LNCaP clone FGC (cell line): ENCODE data around the gene ASPHD1.
"Not testable (repeated sequence)": the region's sequence is repeated elsewhere in the genome, so short reads cannot be mapped to it uniquely, and the experiment has no call there.

ENCODE experiments used
- DNase-seq: peaks from one replicate; pipeline ENCODE4 v3.0.0-alpha.2; 2011; ENCODE audit warnings: low read depth
- H3K4me3 ChIP-seq: 2 replicates; pipeline ENCODE4 v1.5.1; 2011; ENCODE audit warnings: mild to moderate bottlenecking, low read depth, low read length, control low read depth
- CTCF ChIP-seq: IDR thresholded peaks from 2 replicates; pipeline ENCODE4 v1.5.1; 2012; ENCODE audit warnings: mild to moderate bottlenecking; ENCODE audit not compliant: control insufficient read depth, insufficient read depth; ENCODE audit errors: extremely low read depth

ASPHD1 gene

DNA sequence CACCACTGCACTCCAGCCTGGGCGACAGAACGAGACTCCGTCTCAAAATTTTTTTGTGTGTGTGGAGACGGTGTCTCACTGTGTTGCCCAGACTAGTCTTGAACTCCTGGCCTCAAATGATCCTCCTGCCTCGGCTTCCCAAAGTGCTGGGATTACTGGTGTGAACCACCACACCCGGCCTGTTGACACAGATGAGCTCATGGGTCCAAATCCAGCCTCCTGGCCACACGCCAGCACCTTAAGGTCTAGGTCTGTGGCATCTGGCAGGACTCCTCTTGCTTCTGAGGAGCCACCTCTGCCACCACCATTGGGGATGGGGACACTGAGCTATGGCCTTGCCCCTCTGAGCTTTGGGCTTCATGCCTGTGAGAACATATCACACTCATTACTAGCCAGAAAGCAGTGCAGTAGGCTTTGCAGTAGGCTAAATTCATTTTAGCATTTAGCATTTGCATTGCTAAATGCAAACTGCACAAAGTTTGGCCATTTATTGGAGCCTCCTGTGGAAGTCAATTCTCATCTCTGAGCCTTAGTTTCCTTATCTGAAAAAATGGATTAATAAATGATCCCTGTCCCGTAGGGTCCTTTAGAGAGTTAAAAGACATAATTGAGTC lies 31.8 kb upstream of the ASPHD1 start:
- TF ChIP-seq CTCF = no peak
- H3K4me3 ChIP-seq = no peak overlapping the region
- no peak for DNase-seq

GRCh38 chr16:29869067-29869466 lies 31.2 kb upstream of the ASPHD1 start:
- not testable (repeated sequence) for DNase-seq, H3K4me3 ChIP-seq

DNA sequence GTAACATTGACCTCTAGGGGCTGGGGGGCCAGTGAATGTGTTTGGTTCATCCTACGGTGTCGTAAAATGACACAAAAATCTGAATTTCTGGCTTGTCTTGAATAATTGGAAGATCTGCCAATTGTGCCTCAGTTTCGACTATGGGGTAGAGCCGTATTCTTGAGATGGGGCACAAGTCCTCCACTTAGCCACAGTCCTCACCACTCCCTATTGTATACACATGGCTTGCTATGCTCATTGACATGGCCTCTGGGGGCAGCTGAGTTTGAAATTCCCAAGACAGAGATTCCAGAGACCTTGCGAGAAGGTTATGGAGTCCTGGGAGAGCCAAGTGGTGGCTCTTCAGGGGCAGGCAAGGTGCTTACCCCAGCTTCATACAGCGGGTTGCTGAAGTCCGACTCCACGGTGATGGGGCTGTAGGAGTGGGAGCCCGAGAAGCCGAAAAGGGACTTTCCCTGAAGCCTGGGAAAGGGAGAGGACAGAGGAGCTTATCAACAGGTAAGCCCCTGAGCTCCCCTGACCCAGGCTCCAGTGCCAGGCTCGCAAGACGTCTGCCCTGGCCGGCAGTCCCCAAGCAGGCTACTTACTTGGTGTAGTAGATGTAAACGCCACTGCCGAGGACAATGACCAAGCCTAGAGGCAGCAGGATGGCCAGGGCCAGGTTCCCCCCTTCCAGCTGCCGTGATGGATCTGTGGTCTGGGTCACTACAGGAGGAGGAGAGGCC lies 28.3 kb upstream of the ASPHD1 start:
- no peak for TF ChIP-seq CTCF
- H3K4me3 ChIP-seq = no peak overlapping the region
- no peak for DNase-seq

- DNase-seq = no peak
Observed at GRCh38 chr16:29873319-29873718, 27.0 kb upstream of the ASPHD1 start.

DNA sequence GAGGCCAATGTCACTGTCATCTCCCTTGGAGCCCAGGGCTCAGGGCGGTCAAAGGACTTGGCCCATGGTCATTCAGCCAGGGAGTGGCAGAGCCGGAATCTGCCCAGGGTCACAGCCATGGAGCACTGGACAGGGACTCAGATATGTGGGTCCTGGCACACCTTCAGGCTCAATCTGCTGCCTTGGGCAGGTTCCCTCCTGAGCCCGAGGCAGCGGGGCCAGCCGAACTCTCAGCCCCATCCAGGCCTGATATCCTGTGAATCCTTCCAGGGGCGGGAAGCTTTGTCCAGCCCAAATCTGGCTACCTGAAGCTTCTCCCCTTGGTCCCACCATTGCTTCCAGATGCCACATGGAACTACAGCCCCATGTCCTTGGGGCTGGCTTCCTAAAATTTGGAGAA lies 25.1 kb upstream of the ASPHD1 start:
- TF ChIP-seq CTCF = no peak
- DNase-seq = no peak
- no peak overlapping the region for H3K4me3 ChIP-seq

More at GRCh38 chr16:29873319-29873718, 27.0 kb upstream of the ASPHD1 start:
- no peak overlapping the region for H3K4me3 ChIP-seq
- no peak for TF ChIP-seq CTCF

- TF ChIP-seq CTCF = no peak
- no peak for DNase-seq
- H3K4me3 ChIP-seq = no peak overlapping the region
Observed at GRCh38 chr16:29876217-29876593, 24.1 kb upstream of the ASPHD1 start.

DNA sequence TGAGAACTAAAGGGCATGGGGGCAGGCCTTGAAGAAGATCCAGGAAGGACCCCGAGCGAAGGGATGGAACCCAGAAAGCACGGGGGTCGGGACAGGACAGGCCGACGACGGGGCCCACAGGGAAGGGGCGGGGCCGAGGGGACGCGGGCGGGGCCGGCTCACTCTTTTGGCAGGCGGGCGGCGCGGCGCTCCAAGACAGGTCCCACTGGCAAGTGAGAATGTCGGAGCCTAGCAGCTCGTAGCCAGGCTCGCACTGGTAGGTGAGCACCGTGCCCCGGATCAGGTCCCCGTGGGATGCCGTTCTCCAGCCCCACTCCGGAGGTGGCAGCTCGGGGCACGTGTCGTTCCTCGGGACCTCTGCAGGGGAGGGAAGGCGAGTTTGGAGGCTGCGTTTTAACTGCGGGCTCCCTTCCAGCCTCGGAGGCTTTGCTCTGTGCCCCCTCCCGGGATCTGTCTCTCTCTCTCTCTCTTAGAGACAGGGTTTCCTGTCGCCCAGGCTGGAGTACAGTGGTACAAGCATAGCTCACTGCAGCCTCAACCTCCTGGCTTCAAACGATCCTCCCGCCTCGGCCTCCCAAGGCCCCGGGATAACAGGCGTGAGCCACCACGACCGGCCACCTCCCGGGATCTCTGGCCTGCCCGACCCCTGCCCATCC lies 23.6 kb upstream of the ASPHD1 start:
- no peak for TF ChIP-seq CTCF
- no peak overlapping the region for H3K4me3 ChIP-seq
- no peak for DNase-seq
